Right renal cortex interstitium (tissue), 3 donors: Measurements from ENCODE around the gene JAKMIP1. TPM values are rescaled to one million over a fixed set of nuclear protein-coding genes. Genes with fewer than 3 reads are reported as not detected.

Source experiments
- DNase-seq, 3 donors: peaks; one replicate each; pipeline ENCODE4 v3.0.0-alpha.2; 2013; ENCODE audit warnings: low read depth in 3 of 3, low spot score in 2 of 3
- polyA plus RNA-seq, 3 donors: library from polyadenylated mRNA; unstranded; fragments of 120-200 nt; gene quantifications; one replicate each; pipeline ENCODE4 v1.2.1, GENCODE V29; 2013; ENCODE audit not compliant: insufficient read length in 3 of 3

Gene JAKMIP1
- polyA plus RNA-seq, 3 donors = 0.10 to 0.12 (median 0.10) TPM

DNA sequence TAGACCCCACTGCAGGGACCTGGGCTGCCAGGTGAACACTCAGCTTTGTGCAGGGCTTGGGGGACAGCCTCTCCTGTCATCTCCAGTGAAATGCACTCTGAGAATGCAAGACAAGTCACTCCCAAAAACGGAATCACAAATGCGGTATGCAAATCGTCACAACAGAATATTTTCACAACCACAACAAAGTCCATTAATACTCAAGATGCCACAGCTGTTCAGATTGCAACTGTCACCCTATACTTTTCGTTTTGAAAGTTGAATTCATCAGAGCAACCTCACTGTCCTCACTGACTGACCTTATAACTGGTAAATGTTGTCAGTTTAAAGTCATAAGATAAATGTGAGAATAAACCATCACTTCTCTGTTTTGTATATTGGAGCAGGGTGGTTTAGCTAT lies 16.6 kb downstream of the JAKMIP1 start:
- no peak for DNase-seq

GRCh38 chr4:6182376-6183280 lies 17.7 kb downstream of the JAKMIP1 start:
- no peak for DNase-seq

GRCh38 chr4:6180841-6181631 lies 19.3 kb downstream of the JAKMIP1 start:
- DNase-seq = no peak

DNA sequence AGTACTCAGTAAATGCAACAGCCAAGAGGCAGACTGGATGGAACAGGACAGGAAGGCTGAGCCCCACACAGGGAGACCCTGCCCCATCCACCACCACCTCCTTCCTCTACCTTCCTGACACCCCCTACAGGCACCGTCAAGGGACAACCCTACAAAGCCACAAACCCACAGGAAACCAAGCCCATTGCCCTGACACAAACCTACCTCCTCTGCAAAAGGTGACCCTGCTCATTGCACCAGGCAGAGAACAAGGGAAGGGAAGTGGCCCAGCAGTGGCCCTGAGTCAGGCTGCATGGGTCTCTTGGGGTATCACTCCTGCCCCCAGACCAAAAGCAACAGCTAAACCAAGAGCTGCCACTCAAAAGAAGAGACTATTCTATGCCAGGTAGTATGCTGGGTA lies 21.0 kb downstream of the JAKMIP1 start:
- no peak for DNase-seq

DNA sequence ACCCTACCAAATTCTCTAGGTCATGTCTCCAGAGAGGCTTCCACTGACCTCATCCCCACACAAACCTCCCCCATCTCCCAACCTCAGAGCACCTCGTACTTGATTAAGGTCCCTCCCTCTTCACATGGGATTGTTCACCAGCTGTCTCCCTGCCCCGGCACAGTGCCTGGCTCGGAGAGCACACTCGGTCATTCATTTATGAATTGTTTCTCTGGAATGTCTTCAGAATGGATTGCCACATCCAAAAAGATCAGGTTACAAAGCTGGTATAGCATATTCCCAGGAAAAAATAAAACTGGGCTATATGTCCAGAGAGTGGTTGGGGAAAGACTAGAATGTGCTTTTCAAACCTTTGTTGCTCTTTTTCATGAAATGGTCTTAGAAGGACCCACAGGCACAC lies 21.6 kb downstream of the JAKMIP1 start:
- DNase-seq = no peak

GRCh38 chr4:6177587-6178197 lies 22.7 kb downstream of the JAKMIP1 start:
- no peak for DNase-seq

DNA sequence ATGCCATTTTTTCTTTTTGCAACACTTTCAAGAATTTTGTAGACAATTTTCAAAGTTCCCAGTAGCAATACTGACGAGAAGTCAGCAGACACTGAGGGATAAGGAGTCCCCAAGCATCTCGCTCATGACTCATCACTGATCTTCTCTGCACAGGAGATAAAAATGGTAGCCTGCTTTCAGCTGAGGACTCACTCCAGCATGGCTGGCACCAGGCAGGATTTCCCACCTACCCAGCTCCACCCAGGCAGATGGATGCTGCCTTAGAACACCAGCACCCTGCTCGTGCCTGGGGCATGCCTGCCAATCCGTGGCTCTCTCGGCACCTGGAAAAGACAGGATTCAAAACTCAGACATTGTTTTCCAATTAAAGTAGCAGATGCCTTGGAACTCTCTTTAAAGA lies 24.9 kb downstream of the JAKMIP1 start:
- no peak for DNase-seq

- no peak for DNase-seq
Measured at GRCh38 chr4:6172927-6173200, 27.5 kb downstream of the JAKMIP1 start.

GRCh38 chr4:6172093-6172926 lies 28.0 kb downstream of the JAKMIP1 start:
- no peak for DNase-seq

DNA sequence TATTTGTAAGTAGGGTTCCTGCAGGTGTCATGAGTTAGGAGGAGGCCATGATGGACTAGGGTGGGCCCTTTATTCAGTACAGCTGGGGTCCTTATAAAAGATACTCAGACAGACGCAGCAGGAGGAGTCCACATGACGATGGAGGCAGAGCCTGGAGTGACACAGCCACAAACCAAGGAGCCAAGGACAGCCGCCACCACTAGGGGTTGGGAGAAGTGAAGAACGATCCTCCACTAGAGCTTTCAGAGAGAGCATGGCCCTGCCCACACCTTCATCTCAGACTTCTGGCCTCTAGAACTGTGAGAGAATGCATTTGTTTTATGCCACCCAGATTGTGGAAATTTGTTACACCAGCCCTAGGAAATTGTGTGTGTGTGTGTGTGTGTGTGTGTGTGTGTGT lies 31.1 kb downstream of the JAKMIP1 start:
- DNase-seq = no peak

- DNase-seq = no peak
Measured at GRCh38 chr4:6165766-6166165, 34.6 kb downstream of the JAKMIP1 start.

GRCh38 chr4:6162885-6163284 lies 37.5 kb downstream of the JAKMIP1 start:
- no peak for DNase-seq

- no peak for DNase-seq
Measured at GRCh38 chr4:6161921-6162464, 38.4 kb downstream of the JAKMIP1 start.

DNA sequence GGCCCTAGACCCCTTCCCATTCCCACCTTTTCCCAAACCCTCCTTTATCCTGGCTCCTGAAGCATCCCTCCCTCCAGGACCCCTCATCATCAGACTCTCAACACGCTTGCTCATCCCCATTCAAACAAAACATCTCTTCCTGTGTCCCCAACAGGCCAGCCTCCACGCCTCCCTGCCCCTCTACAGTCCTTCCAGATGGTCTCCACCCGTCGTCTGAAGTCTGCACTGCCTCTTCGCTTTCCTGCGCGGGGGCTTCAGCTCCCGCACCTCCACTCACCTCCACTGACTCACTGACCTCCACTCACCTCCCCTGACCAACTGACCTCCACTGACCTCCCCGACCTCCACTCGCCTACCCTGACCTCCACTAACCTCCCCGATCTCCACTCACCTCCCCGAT lies 39.8 kb downstream of the JAKMIP1 start:
- DNase-seq = no peak

GRCh38 chr4:6157926-6158325 lies 42.4 kb downstream of the JAKMIP1 start:
- DNase-seq = no peak

GRCh38 chr4:6155996-6156750 lies 44.2 kb downstream of the JAKMIP1 start:
- DNase-seq = no peak

GRCh38 chr4:6154875-6155274 lies 45.5 kb downstream of the JAKMIP1 start:
- no peak for DNase-seq

- peak in 1 of 3 donors; percentile 16 for DNase-seq
Measured at GRCh38 chr4:6153874-6154273, 46.5 kb downstream of the JAKMIP1 start.

DNA sequence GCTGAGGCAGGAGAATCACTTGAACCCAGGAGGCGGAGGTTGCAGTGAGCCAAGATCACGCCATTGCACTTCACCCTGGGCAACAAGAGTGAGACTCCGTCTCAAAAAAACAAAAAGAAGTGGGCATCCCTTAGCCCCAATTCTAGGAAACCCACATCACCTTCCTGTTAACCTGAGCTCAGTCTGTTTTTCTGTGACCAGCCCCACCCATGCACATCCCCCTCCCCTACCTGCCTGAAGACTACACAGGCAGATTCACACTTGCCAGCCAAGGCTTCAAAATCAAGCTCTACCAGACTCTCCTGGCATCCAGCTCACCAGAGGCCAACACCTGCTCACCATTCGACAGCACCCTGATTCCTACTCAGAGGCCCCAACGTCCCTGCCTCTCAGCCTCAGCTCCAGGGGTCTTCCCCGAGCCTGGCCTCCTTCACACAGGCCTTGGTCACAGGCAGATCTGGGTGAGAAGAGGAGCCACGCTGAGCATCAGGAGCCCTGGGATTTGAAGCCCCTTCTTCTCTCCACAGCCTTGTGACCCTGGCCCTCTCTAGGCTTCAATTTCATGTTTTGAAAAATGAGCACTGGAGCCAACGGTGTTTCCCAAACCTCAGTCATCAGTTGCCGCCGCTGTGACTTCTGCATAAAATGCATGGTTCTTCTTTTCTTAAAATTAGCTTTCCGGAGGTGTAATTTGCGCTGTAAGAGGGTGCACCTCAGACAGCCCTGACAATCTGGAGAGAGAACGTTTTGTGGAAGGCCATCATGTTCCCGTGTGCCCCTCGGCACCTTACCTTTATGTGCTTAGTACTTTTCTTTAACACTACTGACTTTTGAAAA lies 47.3 kb downstream of the JAKMIP1 start:
- no peak for DNase-seq
